ENCODE results near the gene EXPH5.

EXPH5 gene

GRCh38 chr11:108486828-108487227, 106.7 kb downstream of the EXPH5 start:
- DNase-seq (ENCODE audit: low read depth) = no peak
- TF ChIP-seq CTCF (IDR thresholded peaks at IDR 0.05; ENCODE audit: low read depth, low read length) = no peak
- no peak for TF ChIP-seq MAX (IDR thresholded peaks at IDR 0.05; ENCODE audit: low read depth, low read length)
- no peak for TF ChIP-seq POLR2A (IDR thresholded peaks at IDR 0.05; ENCODE audit: extremely low read depth, insufficient read length)
- no peak for TF ChIP-seq MYC (IDR thresholded peaks at IDR 0.05; ENCODE audit: low read depth, low read length)
- no peak overlapping the region for H3K4me3 ChIP-seq (ENCODE audit: low read depth, low read length)

- H3K4me3 ChIP-seq (ENCODE audit: low read depth, low read length) = no peak overlapping the region
Observed at GRCh38 chr11:108486331-108486730, 107.2 kb downstream of the EXPH5 start.

GRCh38 chr11:108483163-108483562, 110.4 kb downstream of the EXPH5 start:
- DNase-seq (ENCODE audit: low read depth) = no peak
- no peak overlapping the region for H3K4me3 ChIP-seq (ENCODE audit: low read depth, low read length)
- TF ChIP-seq CTCF (IDR thresholded peaks at IDR 0.05; ENCODE audit: low read depth, low read length) (no peak), MYC (IDR thresholded peaks at IDR 0.05; ENCODE audit: low read depth, low read length) (no peak), POLR2A (IDR thresholded peaks at IDR 0.05; ENCODE audit: extremely low read depth, insufficient read length) (no peak), MAX (IDR thresholded peaks at IDR 0.05; ENCODE audit: low read depth, low read length) (no peak)

More at GRCh38 chr11:108486331-108486730, 107.2 kb downstream of the EXPH5 start:
- TF ChIP-seq CTCF (IDR thresholded peaks at IDR 0.05; ENCODE audit: low read depth, low read length) (no peak), MAX (IDR thresholded peaks at IDR 0.05; ENCODE audit: low read depth, low read length) (no peak), MYC (IDR thresholded peaks at IDR 0.05; ENCODE audit: low read depth, low read length) (no peak), POLR2A (IDR thresholded peaks at IDR 0.05; ENCODE audit: extremely low read depth, insufficient read length) (no peak)
- DNase-seq (ENCODE audit: low read depth) = no peak

- no peak for DNase-seq (ENCODE audit: low read depth)
- TF ChIP-seq CTCF (IDR thresholded peaks at IDR 0.05; ENCODE audit: low read depth, low read length) (no peak), POLR2A (IDR thresholded peaks at IDR 0.05; ENCODE audit: extremely low read depth, insufficient read length) (no peak), MYC (IDR thresholded peaks at IDR 0.05; ENCODE audit: low read depth, low read length) (no peak), MAX (IDR thresholded peaks at IDR 0.05; ENCODE audit: low read depth, low read length) (no peak)
- no peak overlapping the region for H3K4me3 ChIP-seq (ENCODE audit: low read depth, low read length)
Observed at GRCh38 chr11:108474664-108475463, 118.7 kb downstream of the EXPH5 start.

GRCh38 chr11:108472681-108473080, 120.9 kb downstream of the EXPH5 start:
- no peak for DNase-seq (ENCODE audit: low read depth)
- no peak overlapping the region for H3K4me3 ChIP-seq (ENCODE audit: low read depth, low read length)
- TF ChIP-seq POLR2A (IDR thresholded peaks at IDR 0.05; ENCODE audit: extremely low read depth, insufficient read length) (no peak), CTCF (IDR thresholded peaks at IDR 0.05; ENCODE audit: low read depth, low read length) (no peak), MYC (IDR thresholded peaks at IDR 0.05; ENCODE audit: low read depth, low read length) (no peak), MAX (IDR thresholded peaks at IDR 0.05; ENCODE audit: low read depth, low read length) (no peak)
